Right lobe of liver (tissue), 6 donors: ENCODE measurements around the gene CCL20. TPM values are rescaled to one million over a fixed set of nuclear protein-coding genes. Genes with fewer than 3 reads are reported as not detected.

Experiments
- ATAC-seq, 4 donors: fragments of 200-7000 bp; cut with Tn5 transposase; one replicate each; pipeline ENCODE4 v1.9.1; 2020; ENCODE audit warnings: mild to moderate bottlenecking in 4 of 4, moderate library complexity in 4 of 4
- DNase-seq, 3 donors: peaks; one replicate each; pipeline ENCODE4 v3.0.0-alpha.2; 2020
- H3K27ac ChIP-seq, 3 donors: fragments of 200-600 bp; one replicate each; pipeline ENCODE4 v1.8.0; 2022
- H3K27me3 ChIP-seq, 2 donors: fragments of 200-600 bp; one replicate each; pipeline ENCODE4 v1.8.0; 2022
- H3K36me3 ChIP-seq, 4 donors: fragments of 200-600 bp; sonication (generic) in 1 of 4; one replicate each; pipeline versions ENCODE4 v1.5.1 to v1.8.0; 2017 to 2022; ENCODE audit warnings: control low read depth in 1 of 4
- H3K4me1 ChIP-seq, 4 donors: fragments of 200-600 bp; sonication (generic) in 1 of 4; one replicate each; pipeline versions ENCODE4 v1.5.1 to v1.8.0; 2017 to 2022; ENCODE audit warnings: control low read depth in 1 of 4
- H3K4me3 ChIP-seq, 3 donors: fragments of 200-600 bp; one replicate each; pipeline ENCODE4 v1.8.0; 2022
- H3K9me3 ChIP-seq, 4 donors: fragments of 200-600 bp; sonication (generic) in 1 of 4; one replicate each; pipeline versions ENCODE4 v1.5.1 to v1.8.0; 2017 to 2022; ENCODE audit warnings: control low read depth in 1 of 4
- POLR2A ChIP-seq: fragments of 450-650 bp; IDR thresholded peaks from one replicate; pipeline ENCODE4 v1.6.1; 2017; ENCODE audit warnings: antibody characterized with exemption, mild to moderate bottlenecking
- WGBS: methylation state at CpG from one replicate; pipeline ENCODE4 v1.1.6; 2018; ENCODE audit warnings: low coverage, low lambda C conversion rate; ENCODE audit not compliant: insufficient coverage; ENCODE audit errors: missing lambda C conversion rate; 5-methylcytosine and 5-hydroxymethylcytosine counted together
- intact Hi-C, 2 donors: fragments of 100-400 bp; cut with DNase I; formaldehyde crosslinking; loops; one replicate each; pipeline versions ENCODE4 v1.11.2 to v1.14.1; 2022
- total RNA-seq, 6 experiments: library from RNA; depleted of rRNA in 2 of 6; stranded (reverse); fragments of >200 nt in 2 of 6; fragmentation: NEBNext Ultra II Directional in 3 of 6; extraction: Animal tissue kit (Norgen Biotek cat#: 25700) in 3 of 6; gene quantifications; one replicate each; pipeline versions ENCODE4 v1.1.0 to v1.2.4, GENCODE V29; 2016 to 2023
- TF ChIP-seq, protein P1 (sequence below), 4 donors: fragments of 200-600 bp in 3 of 4; fragments of 450-650 bp in 1 of 4; IDR thresholded peaks; one replicate each; pipeline versions ENCODE4 v1.5.1 to v1.8.0; 2016 to 2022; ENCODE audit warnings: antibody characterized with exemption in 4 of 4, mild to moderate bottlenecking in 2 of 4
- donor health status: DM: no; HTN: yes; CAD: no.
- donor health status: DM: no; HTN: no; CAD: no.
- donor health status: DM: no; HTN: no; CAD: no.
- donor health status: DM: no; HTN: yes; CAD: no.
- donor health status: DM: no; HTN: yes; CAD: no.

Gene CCL20
- total RNA-seq, 6 experiments from 2014 or later = 0.88 to 111 (median 76.4) TPM; not detected in 2

GRCh38 chr2:227818675-227819397, 5.2 kb downstream of the CCL20 start:
- H3K4me3 ChIP-seq = no peak overlapping the region
- DNase-seq (peak in 2 of 3 donors; percentile 56 to 70), ATAC-seq (peak; percentile 65 to 71 (median 67))

DNA sequence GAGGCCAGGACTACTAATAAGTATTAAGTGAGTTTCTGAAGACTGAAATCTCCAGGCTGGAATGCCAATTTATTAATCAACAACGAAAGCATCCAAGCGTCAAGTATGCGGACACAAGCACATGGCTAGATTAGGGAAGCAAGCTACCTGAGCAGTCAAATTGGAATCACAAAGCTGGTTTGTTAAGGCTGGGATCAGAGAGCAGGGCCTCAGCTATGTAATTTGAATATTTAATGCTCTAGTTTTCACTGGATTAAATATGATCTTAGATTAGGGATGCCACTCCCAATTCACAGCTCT, 5.7 kb downstream of the CCL20 start:
- intact Hi-C loops = no loop called here
- ATAC-seq (no peak), DNase-seq (no peak)
- no peak overlapping the region for H3K27ac ChIP-seq
- H3K4me1 ChIP-seq = no peaks in the 10 kb centered on the region
- H3K9me3 ChIP-seq = no peaks in the 10 kb centered on the region
- WGBS = 80% methylated on average over 3 of the region's 3 CpGs
- no peak for TF ChIP-seq POLR2A
- TF ChIP-seq, protein P1, sequence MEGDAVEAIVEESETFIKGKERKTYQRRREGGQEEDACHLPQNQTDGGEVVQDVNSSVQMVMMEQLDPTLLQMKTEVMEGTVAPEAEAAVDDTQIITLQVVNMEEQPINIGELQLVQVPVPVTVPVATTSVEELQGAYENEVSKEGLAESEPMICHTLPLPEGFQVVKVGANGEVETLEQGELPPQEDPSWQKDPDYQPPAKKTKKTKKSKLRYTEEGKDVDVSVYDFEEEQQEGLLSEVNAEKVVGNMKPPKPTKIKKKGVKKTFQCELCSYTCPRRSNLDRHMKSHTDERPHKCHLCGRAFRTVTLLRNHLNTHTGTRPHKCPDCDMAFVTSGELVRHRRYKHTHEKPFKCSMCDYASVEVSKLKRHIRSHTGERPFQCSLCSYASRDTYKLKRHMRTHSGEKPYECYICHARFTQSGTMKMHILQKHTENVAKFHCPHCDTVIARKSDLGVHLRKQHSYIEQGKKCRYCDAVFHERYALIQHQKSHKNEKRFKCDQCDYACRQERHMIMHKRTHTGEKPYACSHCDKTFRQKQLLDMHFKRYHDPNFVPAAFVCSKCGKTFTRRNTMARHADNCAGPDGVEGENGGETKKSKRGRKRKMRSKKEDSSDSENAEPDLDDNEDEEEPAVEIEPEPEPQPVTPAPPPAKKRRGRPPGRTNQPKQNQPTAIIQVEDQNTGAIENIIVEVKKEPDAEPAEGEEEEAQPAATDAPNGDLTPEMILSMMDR (IDR thresholded peaks at IDR 0.05) = no peak
- H3K27me3 ChIP-seq = no peaks in the 10 kb centered on the region
- no peaks in the 10 kb centered on the region for H3K36me3 ChIP-seq
- no peak overlapping the region for H3K4me3 ChIP-seq

More at GRCh38 chr2:227818675-227819397, 5.2 kb downstream of the CCL20 start:
- Histone ChIP-seq H3K27ac (no peak overlapping the region), H3K4me1 (peaks cover 0 to 4% (median 0%) of the 10 kb centered on the region in 4 donors), H3K27me3 (no peaks in the 10 kb centered on the region), H3K9me3 (no peaks in the 10 kb centered on the region), H3K36me3 (no peaks in the 10 kb centered on the region)
- WGBS = 15% methylated on average over 9 of the region's 9 CpGs
- TF ChIP-seq, protein P1 (IDR thresholded peaks at IDR 0.05) = no peak
- peak; percentile 34 for TF ChIP-seq POLR2A
- intact Hi-C loops = no loop called here

DNA sequence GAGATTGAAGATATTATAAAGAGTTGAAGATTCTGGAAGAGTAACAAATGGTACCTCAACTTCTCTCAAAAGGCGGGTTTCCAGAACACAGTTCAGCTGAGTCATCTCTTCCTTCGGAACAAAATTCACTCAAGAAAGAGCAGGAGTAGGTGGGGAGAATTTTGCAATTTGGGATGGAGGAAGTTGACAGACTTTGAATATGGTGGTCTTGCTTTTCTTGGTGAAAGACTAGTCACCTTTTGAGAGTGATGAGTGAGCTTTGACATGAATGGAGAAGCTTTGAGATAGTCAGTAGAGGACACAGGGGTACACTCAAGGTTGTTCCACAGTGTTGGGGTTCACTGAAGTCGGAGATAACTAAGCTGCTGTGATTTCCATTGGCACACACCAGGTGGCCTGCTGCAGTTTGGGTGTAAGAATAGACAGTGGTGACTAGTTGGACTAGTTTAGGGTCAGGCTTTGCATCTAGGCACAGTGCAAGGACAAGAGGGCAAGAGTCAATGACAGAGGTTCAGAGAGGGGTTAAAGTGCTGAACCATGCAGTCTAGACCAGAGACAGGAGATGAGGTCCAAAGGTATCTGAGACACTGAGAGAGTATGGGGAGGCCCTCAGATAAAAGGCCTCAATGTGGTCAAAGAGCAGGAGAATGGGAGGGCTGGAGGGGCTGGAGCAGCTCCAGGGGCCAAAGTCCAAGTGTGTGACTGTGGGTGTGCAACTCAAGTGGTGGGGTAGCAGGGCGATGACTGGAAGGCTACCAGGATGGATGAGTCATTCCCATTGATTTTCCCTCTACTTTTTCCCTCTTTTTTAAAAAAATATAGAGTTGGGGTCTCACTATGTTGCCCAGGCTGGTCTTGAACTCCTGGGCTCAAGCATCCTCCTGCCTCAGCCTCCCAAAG, 7.7 kb downstream of the CCL20 start:
- Histone ChIP-seq H3K9me3 (no peaks in the 10 kb centered on the region), H3K4me1 (no peaks in the 10 kb centered on the region), H3K27me3 (no peaks in the 10 kb centered on the region), H3K27ac (no peak overlapping the region), H3K36me3 (no peaks in the 10 kb centered on the region), H3K4me3 (no peak overlapping the region)
- no peak for TF ChIP-seq POLR2A
- TF ChIP-seq, protein P1 (IDR thresholded peaks at IDR 0.05) = no peak
- WGBS = 47% methylated on average over 3 of the region's 4 CpGs
- ATAC-seq (peak; percentile 30 to 80 (median 62)), DNase-seq (peak in 1 of 3 donors; percentile 73)
- intact Hi-C loops = no loop called here

DNA sequence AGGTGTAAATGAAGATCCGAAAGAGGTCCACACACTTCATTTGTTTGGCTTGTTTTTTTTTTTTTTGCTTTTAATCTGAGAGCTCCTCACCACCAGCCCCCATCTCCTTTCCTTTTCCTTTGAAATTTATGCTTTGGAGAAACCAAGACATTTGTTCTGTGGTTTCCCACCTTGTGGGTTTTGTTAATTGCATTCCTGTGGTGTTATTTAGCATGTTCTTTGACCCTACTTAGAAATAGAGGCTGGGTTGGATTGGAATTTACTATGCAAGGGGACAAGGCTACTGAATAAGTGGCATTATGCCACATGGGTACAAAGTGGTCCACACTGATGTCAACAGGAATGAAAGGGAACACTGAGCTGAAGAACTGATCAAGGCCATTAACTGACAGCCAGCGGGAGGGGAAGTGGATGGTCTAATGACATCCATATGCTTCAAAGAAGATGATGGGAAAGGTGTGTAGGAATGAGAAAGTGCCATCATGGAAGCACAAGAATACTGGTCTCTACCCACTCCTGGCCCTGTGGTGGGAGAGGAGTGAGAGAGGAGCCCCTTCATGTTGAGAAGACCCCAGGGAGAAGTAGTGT, 8.9 kb downstream of the CCL20 start:
- intact Hi-C loops = no loop called here

More for the DNA sequence above, 8.9 kb downstream of the CCL20 start:
- no peaks in the 10 kb centered on the region for H3K9me3 ChIP-seq
- H3K27ac ChIP-seq = no peak overlapping the region
- no peak overlapping the region for H3K4me3 ChIP-seq
- no peaks in the 10 kb centered on the region for H3K4me1 ChIP-seq
- DNase-seq (no peak), ATAC-seq (no peak)
- no peaks in the 10 kb centered on the region for H3K27me3 ChIP-seq
- TF ChIP-seq POLR2A = no peak
- TF ChIP-seq, protein P1 (IDR thresholded peaks at IDR 0.05) = no peak
- H3K36me3 ChIP-seq = no peaks in the 10 kb centered on the region
- 80% methylated on average over 2 of the region's 2 CpGs for whole genome bisulfite sequencing
